Caco-2 (cell line): ENCODE data around the gene NCOR2. TPM values are rescaled to one million over a fixed set of nuclear protein-coding genes. Genes with fewer than 3 reads are reported as not detected.

ENCODE experiments used
- BruUV-seq: library from RNA; stranded (reverse); fragments of 400-500 nt; replicated peaks from 2 replicates; lab custom pipeline; 2021; lab: Mats Ljungman, UMichigan
- CTCF ChIA-PET: fragments of 300-600 bp; sonication (Branson Sonifier 250); formaldehyde crosslinking; loops from one replicate; lab custom pipeline; 2022; ENCODE audit warnings: antibody characterized with exemption; lab: Charles Lee
- POLR2A ChIA-PET: fragments of 300-600 bp; sonication (Branson Sonifier 250); formaldehyde crosslinking; loops from one replicate; lab custom pipeline; 2022; ENCODE audit warnings: antibody characterized with exemption; lab: Charles Lee
- DNase-seq, 2 experiments: peaks; one replicate each; pipeline versions ENCODE4 v3.0.0 to v3.0.0-alpha.2; 2020 to 2022
- H3K27me3 ChIP-seq: replicated peaks from 2 replicates; pipeline ENCODE4 v1.6.0; 2011; ENCODE audit warnings: low read length; ENCODE audit not compliant: control insufficient read depth, insufficient read depth
- H3K36me3 ChIP-seq: 2 replicates; pipeline ENCODE4 v1.5.1; 2011; ENCODE audit warnings: low read length; ENCODE audit not compliant: control insufficient read depth, insufficient read depth
- H3K4me1 ChIP-seq: fragments of 250-450 bp; sonication (Bioruptor Pico); 2 replicates; pipeline ENCODE4 v1.5.1; 2020; ENCODE audit warnings: mild to moderate bottlenecking
- H3K4me3 ChIP-seq: 2 replicates; pipeline ENCODE4 v1.5.1; 2011; ENCODE audit warnings: low read depth, mild to moderate bottlenecking, control low read depth, low read length
- H3K9me3 ChIP-seq: fragments of 250-450 bp; sonication (Bioruptor Pico); 2 replicates; pipeline ENCODE4 v1.5.1; 2020; ENCODE audit warnings: mild to moderate bottlenecking, moderate library complexity
- H3K27ac Mint-ChIP-seq: one replicate; pipeline ENCODE4 v1.8.0; 2022; ENCODE audit warnings: mixed read lengths; ENCODE audit not compliant: unreplicated experiment
- H3K27me3 Mint-ChIP-seq: one replicate; pipeline ENCODE4 v1.8.0; 2022; ENCODE audit warnings: mixed read lengths; ENCODE audit not compliant: insufficient read depth, unreplicated experiment
- H3K36me3 Mint-ChIP-seq: one replicate; pipeline ENCODE4 v1.8.0; 2022; ENCODE audit warnings: mild to moderate bottlenecking, mixed read lengths; ENCODE audit not compliant: insufficient read depth, unreplicated experiment
- H3K4me1 Mint-ChIP-seq: one replicate; pipeline ENCODE4 v1.8.0; 2022; ENCODE audit warnings: low read depth, mixed read lengths; ENCODE audit not compliant: unreplicated experiment
- H3K4me3 Mint-ChIP-seq: one replicate; pipeline ENCODE4 v1.8.0; 2022; ENCODE audit warnings: mild to moderate bottlenecking, moderate library complexity, mixed read lengths; ENCODE audit not compliant: unreplicated experiment
- H3K9me3 Mint-ChIP-seq: one replicate; pipeline ENCODE4 v1.8.0; 2022; ENCODE audit warnings: mixed read lengths; ENCODE audit not compliant: unreplicated experiment
- intact Hi-C: fragments of 100-400 bp; cut with micrococcal nuclease; formaldehyde crosslinking; loops from one replicate; pipeline ENCODE4 v1.10.0; 2022; ENCODE audit not compliant: unreplicated experiment
- total RNA-seq: library from RNA; stranded (reverse); gene quantifications from 2 replicates; pipeline ENCODE4 v1.2.3, GENCODE V29; 2022
- TF ChIP-seq, protein P1 (sequence below), 2 experiments: fragments of 200-600 bp in 1 of 2; IDR thresholded peaks; 1 replicate in 1 of 2; 2 replicates in 1 of 2; pipeline versions ENCODE4 v1.5.1 to v1.8.0; 2011 to 2022; ENCODE audit warnings: antibody characterized with exemption in 1 of 2, control low read depth in 1 of 2, inconsistent platforms in 1 of 2, low read depth in 1 of 2, low read length in 1 of 2, mild to moderate bottlenecking in 1 of 2, moderate library complexity in 1 of 2; ENCODE audit not compliant: insufficient read depth in 1 of 2, severe bottlenecking in 1 of 2, unreplicated experiment in 1 of 2

Gene NCOR2
- total RNA-seq, 1 experiment from 2014 or later, result 250 TPM

DNA sequence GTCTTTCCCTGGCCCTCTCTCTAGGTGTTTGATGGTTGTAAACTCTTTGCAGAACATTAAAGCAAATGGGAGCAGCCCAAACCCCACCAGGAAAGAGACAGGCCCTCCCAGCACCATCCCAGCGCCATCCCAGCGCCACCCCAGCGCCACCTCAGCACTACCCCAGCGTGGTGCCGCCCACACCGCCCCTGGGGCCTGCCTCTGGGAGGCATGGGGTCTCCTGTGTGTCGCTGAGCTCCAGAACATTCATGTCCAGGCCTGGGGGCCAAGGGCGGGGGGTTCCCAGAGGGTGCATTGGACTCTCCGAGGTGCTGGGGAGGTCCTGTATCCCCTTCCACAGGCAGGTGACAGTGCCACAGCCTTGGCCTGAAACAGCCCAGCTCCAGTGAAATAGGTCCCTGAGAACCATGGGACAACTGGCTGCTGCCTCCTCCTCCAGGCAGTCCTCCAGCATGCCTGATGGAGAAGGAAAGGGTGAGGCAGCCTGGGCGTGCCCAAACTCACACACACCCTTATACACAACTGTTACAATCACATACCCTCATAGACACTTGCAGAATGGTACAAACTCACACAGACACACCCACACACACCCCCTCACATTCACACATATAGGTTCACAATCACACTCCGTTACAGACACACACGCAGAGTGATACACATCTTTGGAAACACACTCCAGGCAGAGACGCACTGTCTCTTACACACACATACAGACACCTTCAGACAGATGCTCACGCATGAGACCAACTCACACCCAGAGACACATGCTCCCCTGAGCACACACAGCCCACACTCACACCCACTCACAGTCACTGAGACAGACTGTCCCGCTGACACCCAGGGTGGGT is 44.4 kb upstream of the NCOR2 start:
- H3K36me3 Mint-ChIP-seq, result peaks cover 20% of the 10 kb centered on the region
- peaks cover 29% of the 10 kb centered on the region for H3K4me1 Mint-ChIP-seq
- no peaks in the 10 kb centered on the region for H3K27me3 Mint-ChIP-seq
- TF ChIP-seq, protein P1, sequence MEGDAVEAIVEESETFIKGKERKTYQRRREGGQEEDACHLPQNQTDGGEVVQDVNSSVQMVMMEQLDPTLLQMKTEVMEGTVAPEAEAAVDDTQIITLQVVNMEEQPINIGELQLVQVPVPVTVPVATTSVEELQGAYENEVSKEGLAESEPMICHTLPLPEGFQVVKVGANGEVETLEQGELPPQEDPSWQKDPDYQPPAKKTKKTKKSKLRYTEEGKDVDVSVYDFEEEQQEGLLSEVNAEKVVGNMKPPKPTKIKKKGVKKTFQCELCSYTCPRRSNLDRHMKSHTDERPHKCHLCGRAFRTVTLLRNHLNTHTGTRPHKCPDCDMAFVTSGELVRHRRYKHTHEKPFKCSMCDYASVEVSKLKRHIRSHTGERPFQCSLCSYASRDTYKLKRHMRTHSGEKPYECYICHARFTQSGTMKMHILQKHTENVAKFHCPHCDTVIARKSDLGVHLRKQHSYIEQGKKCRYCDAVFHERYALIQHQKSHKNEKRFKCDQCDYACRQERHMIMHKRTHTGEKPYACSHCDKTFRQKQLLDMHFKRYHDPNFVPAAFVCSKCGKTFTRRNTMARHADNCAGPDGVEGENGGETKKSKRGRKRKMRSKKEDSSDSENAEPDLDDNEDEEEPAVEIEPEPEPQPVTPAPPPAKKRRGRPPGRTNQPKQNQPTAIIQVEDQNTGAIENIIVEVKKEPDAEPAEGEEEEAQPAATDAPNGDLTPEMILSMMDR (IDR thresholded peaks at IDR 0.05; ENCODE audit: insufficient read depth in 1 of 2, low read depth in 1 of 2, low read length in 1 of 2, severe bottlenecking in 1 of 2, unreplicated experiment in 1 of 2), result no peak
- ChIA-PET CTCF (no interaction called here), POLR2A (no interaction called here)
- BruUV-seq, result no TSS peak
- H3K4me3 Mint-ChIP-seq, result no peak overlapping the region
- Histone ChIP-seq H3K36me3 (no peaks in the 10 kb centered on the region), H3K4me3 (no peak overlapping the region), H3K4me1 (peaks cover 42% of the 10 kb centered on the region), H3K27me3 (no peaks in the 10 kb centered on the region), H3K9me3 (no peaks in the 10 kb centered on the region)
- intact Hi-C loops, result no loop called here
- no peak overlapping the region for H3K27ac Mint-ChIP-seq
- DNase-seq, result no peak
- H3K9me3 Mint-ChIP-seq, result no peaks in the 10 kb centered on the region

- intact Hi-C loops, result no loop called here
- no peaks in the 10 kb centered on the region for H3K36me3 ChIP-seq
- H3K36me3 Mint-ChIP-seq, result peaks cover 20% of the 10 kb centered on the region
- no peaks in the 10 kb centered on the region for H3K9me3 ChIP-seq
- no peaks in the 10 kb centered on the region for H3K27me3 Mint-ChIP-seq
- DNase-seq, result no peak
- no peak overlapping the region for H3K27ac Mint-ChIP-seq
- peaks cover 34% of the 10 kb centered on the region for H3K4me1 Mint-ChIP-seq
- no peaks in the 10 kb centered on the region for H3K27me3 ChIP-seq
- ChIA-PET POLR2A (no interaction called here), CTCF (interaction anchor here (0.5 kb wide), 1 partner anchor 391 kb away, joined by 3 read pairs; no protein-coding TSS in a partner anchor)
- TF ChIP-seq, protein P1 (IDR thresholded peaks at IDR 0.05; ENCODE audit: insufficient read depth in 1 of 2, low read depth in 1 of 2, low read length in 1 of 2, severe bottlenecking in 1 of 2, unreplicated experiment in 1 of 2), result no peak
- no TSS peak for BruUV-seq
- H3K4me3 ChIP-seq, result no peak overlapping the region
- no peaks in the 10 kb centered on the region for H3K9me3 Mint-ChIP-seq
- H3K4me1 ChIP-seq, result peaks cover 50% of the 10 kb centered on the region
- no peak overlapping the region for H3K4me3 Mint-ChIP-seq
Observed at GRCh38 chr12:124610629-124611558, 43.5 kb upstream of the NCOR2 start.

- peaks cover 20% of the 10 kb centered on the region for H3K36me3 Mint-ChIP-seq
- H3K4me3 Mint-ChIP-seq, result no peak overlapping the region
- Histone ChIP-seq H3K36me3 (no peaks in the 10 kb centered on the region), H3K9me3 (no peaks in the 10 kb centered on the region), H3K4me1 (peaks cover 56% of the 10 kb centered on the region), H3K27me3 (no peaks in the 10 kb centered on the region), H3K4me3 (no peak overlapping the region)
- no peak for DNase-seq
- H3K27me3 Mint-ChIP-seq, result no peaks in the 10 kb centered on the region
- H3K9me3 Mint-ChIP-seq, result no peaks in the 10 kb centered on the region
- ChIA-PET CTCF (no interaction called here), POLR2A (no interaction called here)
- BruUV-seq, result no TSS peak
- peak overlapping the region; percentile 72 for H3K27ac Mint-ChIP-seq
- H3K4me1 Mint-ChIP-seq, result peaks cover 42% of the 10 kb centered on the region
- TF ChIP-seq, protein P1 (IDR thresholded peaks at IDR 0.05; ENCODE audit: insufficient read depth in 1 of 2, low read depth in 1 of 2, low read length in 1 of 2, severe bottlenecking in 1 of 2, unreplicated experiment in 1 of 2), result no peak
- intact Hi-C loops, result no loop called here
Observed at GRCh38 chr12:124610021-124610612, 42.7 kb upstream of the NCOR2 start.
